Measurements from ENCODE around the gene USP47. TPM values are rescaled to one million over a fixed set of nuclear protein-coding genes. Genes with fewer than 3 reads are reported as not detected.

USP47 gene
- polyA plus RNA-seq, 1 donor, result 57.3 TPM

DNA sequence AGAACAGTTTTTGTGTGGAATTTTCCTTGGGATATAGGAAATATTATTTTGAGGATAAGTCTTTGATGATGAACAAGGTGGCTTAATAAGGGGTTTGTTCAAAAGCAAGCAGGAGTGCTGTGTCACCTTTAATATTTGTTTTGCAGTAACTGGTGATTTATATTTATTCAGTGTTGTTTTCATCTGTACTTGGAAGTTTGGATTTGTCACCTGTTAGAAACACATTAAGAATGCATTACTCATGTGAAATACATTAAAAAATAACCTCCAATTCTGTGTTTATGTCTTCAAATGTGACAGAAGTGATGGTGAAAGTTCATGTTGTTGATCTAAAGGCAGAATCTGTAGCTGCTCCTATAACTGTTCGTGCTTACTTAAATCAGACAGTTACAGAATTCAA, 96.2 kb downstream of the USP47 start:
- no peak for DNase-seq

DNA sequence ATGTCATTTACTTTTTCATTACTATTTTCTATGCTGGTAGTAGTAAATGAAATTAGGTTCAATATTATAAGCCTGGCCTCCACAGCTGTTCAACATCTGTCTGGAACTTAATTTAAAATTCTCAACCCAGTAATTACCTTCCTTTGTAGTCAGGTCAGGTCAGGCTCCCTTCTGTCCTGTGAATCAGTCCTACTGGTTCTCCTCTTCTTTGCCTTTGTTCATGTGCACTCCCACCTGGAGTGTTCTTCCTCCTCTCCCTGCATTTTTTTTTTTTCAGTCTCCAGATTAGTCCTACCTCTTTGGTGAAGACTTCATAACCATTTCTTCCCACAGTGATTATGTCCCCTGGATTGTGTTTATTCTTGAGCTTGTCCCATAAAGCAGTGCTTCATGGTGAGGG, 98.8 kb downstream of the USP47 start:
- DNase-seq, result no peak

DNA sequence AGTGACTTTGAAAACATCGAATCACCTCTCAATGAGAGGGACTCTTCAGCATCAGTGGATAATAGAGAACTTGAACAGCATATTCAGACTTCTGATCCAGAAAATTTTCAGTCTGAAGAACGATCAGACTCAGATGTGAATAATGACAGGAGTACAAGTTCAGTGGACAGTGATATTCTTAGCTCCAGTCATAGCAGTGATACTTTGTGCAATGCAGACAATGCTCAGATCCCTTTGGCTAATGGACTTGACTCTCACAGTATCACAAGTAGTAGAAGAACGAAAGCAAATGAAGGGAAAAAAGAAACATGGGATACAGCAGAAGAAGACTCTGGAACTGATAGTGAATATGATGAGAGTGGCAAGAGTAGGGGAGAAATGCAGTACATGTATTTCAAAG, 100.9 kb downstream of the USP47 start:
- no peak for DNase-seq

DNA sequence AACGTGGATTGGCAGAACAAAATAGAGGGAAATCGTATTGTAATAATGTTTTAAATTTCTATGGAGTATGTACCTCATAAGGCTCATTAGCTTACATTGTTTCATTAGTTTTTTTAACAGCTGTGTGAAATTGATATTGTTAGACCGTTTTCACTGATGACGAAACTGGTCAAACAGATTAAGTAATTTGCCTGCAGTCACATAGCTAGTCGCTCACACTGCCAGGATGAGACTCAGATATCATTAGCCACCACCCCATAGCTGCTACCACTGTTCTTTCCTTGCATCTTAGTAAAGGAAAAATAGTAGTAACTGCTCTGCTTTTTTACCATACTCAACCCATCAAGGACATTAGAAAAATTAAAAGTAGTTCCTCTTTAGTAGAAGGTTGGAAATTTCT, 102.7 kb downstream of the USP47 start:
- DNase-seq, result no peak

DNA sequence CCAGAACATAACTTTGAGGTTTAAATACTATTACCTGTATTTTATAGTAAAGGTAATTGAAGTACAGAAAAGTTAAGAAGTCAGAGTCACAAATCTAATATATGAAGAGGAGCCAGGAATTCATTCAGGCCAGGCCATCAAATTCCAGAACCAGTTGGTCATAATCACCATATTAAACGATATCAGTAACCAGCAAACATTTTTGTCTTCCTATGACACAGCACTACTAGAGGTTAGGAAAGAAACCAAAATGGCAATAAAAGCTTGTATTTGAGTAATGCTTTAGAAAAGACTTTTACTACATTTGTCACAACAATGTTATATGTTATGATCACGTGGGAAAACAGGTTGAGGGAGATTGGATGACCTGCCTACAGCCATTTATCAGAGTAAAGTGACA, 104.4 kb downstream of the USP47 start:
- no peak for DNase-seq

DNA sequence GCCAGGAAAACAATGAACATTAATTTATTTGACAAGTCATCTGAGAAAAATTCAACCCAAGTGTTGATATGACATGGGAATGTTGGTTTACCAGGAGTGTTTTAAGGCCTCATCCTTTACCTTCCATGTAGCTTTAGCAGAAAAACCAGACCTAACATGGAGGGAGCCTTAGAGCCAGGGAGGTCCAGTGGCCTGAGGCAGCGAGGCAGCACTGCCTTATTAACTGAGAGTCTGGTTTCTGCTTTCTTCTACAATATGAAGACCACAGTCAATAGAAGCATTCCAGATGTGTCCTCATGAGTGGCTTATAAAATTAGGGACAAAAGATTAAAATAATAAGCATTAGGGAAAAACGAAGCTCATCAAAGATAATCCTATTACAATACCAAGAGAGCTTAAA, 105.1 kb downstream of the USP47 start:
- no peak for DNase-seq

DNA sequence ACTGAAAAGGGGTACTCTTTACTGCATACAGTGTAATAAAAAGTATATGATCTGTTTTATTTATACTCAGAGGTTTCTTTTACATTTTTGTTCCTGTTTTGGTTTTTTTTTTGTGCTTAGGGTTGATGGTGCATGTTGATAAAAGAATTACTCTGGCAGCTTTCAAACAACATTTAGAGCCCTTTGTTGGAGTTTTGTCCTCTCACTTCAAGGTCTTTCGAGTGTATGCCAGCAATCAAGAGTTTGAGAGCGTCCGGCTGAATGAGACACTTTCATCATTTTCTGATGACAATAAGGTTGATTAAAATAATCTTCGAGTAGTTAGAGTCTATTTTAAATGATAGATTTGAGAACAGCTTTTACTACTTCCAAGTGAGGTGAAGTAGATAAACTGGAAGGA, 106.1 kb downstream of the USP47 start:
- no peak for DNase-seq

DNA sequence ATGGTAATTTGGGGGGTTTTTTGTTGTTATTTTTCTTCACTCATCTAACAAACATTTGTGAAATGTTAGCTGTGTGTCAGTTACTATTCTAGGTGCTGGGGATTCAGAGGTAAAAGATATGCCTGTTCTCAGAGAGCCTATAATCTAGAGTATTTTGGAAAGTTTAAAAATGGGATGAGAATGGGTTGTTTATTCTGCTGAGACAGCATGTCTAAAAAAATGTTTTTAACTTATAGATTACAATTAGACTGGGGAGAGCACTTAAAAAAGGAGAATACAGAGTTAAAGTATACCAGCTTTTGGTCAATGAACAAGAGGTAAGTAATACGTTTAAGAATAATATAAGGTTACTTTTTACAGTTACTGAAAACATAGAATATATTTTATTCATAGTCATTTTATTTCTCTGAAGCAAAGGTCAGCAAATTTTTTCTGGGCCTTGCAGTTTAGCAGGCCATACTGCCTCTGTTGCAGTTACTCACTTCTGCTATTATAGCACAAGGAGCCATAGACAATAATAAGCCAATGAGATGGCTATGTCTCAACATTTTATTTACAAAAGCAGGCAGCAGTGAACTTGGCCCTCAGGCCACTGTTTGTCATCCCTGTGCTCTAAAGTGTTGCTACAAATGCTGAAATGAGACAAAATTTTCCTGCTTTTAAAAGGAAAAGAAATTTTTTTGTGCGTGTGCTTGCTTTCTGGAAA, 106.6 kb downstream of the USP47 start:
- DNase-seq, result no peak

DNA sequence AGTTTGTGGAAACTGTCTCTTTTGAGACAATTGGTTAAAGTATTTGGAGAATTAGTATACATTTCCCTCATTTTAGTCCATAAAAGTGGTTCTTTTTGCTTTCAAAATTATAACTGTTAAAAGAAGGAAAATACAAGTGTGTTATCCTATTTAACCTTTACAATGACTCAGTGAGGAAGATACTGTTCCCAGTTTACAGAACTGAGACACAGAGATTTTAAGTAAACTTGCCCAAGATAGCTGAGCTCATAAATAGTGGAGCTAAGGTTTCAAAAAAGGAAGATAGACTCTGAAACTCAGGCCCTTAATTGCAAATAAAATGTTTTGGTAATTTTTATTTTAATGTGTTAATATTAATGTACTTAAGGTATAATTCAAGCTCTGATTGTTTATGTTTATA, 107.7 kb downstream of the USP47 start:
- no peak for DNase-seq

DNA sequence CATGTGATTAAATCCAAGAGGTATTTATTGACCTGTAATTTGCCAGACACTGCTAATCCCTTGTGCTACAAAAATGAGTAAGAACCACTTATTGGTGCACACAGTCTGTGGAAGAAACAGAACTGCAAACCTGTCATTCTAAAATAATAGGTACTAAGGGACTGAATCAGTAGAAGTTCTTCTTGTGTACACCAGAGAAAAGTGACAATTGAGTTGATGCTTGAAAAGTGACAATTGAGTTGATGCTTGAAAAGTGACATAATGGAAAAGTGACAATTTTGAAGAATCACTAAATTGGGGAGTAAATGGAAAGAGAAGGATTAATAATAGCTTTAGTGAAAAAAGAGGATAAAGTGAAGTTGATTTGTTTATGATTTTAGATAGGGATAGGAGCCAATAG, 110.3 kb downstream of the USP47 start:
- DNase-seq, result no peak

DNA sequence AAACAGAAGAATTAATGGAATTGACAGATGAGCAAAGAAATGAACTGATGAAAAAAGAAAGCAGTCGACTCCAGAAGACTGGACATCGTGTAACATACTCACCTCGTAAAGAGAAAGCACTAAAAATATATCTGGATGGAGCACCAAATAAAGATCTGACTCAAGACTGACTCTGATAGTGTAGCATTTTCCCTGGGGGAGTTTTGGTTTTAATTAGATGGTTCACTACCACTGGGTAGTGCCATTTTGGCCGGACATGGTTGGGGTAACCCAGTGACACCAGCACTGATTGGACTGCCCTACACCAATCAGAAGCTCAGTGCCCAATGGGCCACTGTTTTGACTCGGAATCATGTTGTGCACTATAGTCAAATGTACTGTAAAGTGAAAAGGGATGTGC, 114.2 kb downstream of the USP47 start:
- DNase-seq, result no peak

DNA sequence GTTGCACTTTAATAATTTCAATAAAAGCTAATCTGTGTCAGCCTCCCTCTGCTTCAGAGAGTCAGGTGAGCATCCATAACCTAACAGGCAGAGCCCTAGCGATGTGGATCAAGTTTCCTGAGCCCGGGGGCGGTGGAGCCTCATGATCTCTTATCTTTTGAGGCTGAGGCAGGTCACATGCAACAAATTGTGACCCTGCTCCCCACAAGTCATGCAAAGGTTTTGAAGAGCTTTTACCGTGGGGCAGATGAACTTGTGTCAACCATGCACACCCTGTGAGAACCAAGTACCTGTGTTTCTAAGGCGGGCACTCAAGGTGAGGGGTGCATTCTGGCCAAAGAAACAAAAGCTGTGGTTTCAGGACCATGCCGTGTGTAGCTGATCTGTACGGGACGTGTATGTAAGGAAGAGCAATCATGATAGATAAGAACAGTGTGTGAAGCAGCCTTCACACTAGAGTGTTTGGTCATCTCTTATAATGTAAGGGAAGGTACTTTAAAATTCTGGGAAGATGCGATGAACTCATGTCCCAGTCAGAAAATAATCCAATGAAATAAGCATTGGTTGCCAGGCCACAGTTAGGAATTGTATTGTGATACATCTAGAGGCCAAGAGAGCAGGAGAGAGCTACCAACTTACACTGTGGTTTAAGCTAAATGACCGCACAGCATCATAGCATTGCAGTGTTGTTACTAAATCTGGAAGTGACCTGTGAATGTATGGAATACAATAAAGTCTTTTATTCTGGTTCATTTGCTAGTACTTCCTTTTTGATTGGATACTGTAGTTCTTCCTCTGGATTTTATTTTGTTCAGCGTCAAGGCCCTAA, 116.8 kb downstream of the USP47 start:
- no peak for DNase-seq

DNA sequence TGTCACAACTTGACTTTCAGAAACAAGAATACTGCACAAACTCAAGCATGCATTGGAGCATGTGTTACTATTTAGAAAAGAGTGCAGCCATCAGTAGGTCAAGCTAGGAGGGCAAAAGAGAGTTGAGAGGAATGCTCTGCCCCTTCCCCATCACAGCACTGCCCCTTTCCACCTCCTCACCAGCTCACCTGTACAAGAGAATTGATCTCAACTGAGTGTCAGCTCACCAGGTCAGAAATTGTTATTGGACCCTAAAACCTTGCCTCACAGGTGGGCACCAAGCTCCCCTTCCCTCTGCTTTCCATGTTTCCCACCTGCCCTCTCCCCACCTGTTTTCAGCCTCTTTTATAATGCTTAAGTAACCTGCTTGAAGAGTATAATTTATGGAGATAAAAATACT, 117.8 kb downstream of the USP47 start:
- no peak for DNase-seq

DNA sequence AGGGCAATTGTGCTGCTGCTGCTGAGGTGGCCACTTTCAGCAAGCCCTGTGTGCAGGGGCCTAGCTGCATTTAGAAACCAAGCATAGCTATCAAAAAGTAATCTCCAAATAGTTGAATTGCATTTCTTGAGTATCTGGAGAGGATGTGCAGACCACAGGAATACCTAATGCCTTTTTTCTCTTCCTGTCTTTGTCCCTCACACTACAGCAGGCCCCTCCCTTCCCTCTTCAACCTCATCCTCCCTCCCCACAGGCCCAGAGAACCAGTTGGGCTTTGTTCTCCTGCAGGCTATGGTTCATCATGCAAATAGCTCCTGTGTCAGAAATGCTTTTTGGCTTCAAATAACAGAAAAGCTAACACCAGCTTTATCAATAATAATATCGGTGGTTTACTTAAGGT, 118.9 kb downstream of the USP47 start:
- no peak for DNase-seq

DNA sequence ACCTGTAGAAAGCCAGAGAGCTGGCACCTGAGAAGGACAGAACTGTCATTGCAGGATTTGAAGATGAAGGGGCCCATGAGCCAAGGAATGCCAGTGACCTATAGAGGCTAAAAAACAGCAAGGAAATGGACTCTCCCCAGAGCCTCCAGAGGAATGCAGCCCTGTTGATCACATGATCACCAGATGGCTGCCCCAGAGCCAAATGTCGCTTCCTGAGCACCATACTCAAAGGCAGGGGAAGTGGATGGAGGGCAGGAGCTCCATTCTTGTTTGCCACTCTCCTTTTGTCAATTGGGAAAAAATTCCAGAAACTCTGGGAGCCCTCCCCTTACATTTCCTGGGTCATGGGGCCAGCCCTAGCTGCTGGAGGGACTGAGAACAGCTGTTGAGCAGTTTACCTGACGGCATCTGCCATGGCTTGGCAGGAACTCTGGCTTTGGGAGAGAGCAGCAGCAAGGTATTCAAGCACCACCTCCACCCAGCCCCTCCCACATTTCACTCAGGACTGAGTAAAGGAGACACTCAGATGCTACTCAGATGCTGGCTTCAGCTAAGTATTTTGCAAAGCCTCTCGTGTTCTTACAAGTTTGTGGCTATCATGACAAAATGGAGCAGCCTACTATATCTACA, 119.7 kb downstream of the USP47 start:
- no peak for DNase-seq

DNA sequence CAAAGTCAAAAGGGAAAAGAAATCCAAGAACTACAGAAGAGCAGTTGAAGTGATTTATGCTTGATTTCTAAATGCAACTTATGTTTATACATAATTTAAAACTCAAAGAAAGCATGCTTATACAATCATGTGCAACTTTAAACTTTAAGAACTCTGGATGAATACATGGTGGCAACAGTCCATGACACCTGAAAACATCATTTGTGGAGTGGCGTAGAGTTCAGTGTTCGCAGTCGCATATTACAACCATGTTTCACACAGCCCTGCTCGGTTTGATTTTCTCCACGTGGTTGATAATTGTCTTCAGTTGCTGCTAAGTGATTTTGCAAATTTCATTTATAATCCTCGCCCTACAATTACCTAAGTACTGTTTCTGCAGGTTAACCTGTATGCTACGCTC, 121.3 kb downstream of the USP47 start:
- peak; percentile 71 for DNase-seq

DNA sequence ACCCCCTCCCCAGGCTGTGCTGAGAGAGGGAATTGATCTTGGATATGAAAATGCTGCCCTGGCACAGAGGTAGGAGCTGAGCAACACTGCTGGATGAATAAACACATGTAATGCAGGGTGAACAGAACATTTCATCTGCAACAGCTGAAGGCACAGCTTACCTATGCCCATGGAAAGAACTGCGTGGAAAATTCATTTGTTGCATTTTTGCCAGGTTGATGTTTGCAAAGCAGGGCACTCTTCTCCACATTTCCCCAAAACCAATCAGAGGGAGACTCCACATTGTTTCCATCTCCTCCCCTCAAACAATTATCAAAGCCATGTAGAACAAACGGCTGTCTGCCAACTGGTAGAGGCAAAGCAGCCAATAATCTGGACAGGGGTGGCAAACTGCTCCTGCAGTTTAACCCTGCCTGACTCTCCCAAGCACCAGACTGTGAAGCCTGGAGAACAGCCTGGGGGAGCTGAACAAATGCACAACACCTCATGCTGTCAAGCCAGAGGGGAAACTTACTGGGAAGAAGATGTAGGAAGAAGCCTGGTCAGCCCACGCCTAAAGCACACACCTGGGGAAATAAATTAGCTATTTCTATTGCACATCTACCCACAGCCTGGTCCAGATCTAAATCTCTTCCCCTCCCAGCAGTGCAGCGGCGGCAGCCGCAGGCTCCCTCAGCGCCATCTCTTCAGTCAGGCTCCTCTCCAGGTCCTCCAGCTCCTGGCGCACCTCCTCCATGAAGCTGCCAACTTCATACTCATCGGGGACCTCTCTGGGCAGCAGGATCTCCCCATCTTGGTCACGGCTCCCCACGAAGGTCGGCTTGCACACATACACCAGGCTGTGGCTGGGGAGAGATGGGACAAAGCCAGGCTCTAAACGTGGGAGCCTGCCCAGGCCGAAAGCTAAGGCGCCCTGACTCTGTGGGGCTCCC, 122.3 kb downstream of the USP47 start:
- no peak for DNase-seq

DNA sequence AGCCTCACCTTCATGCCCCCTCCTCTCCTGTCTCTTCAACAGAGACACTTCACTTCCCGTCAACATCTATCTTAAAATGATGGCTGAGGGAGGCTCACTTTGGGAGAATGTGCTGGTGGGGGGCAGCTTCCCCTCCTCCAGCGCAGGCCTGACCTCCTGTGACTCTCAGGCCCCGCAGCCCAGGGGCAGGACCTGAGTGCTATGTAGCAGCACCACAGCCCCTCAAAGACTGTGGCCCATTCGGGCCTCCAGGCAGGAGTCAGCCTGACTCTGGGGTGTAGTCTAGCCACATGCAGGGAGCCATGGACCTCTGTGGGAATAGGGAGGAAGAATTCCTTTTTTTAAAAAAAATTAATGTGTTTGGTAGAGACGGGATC, 123.0 kb downstream of the USP47 start:
- DNase-seq, result no peak

DNA sequence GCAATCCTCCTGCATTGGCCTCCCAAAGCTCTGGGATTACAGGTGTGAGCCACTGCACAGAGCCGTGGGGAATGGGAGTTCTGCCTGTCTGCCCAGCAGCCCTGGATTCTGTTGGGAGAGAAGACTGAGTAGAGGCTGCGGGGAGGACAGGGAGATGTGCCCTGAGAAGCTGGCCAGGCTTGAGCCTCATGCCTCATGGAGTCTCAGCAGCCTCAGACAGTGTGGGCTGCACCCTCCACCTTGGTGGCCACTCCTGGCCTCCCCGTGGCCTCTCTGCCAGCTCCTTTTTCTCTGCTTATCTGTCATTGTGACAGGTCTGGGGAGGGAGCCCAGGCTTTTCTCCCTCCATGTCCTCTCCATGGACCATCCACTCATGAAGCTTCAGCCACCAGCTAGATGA, 123.4 kb downstream of the USP47 start:
- no peak for DNase-seq

DNA sequence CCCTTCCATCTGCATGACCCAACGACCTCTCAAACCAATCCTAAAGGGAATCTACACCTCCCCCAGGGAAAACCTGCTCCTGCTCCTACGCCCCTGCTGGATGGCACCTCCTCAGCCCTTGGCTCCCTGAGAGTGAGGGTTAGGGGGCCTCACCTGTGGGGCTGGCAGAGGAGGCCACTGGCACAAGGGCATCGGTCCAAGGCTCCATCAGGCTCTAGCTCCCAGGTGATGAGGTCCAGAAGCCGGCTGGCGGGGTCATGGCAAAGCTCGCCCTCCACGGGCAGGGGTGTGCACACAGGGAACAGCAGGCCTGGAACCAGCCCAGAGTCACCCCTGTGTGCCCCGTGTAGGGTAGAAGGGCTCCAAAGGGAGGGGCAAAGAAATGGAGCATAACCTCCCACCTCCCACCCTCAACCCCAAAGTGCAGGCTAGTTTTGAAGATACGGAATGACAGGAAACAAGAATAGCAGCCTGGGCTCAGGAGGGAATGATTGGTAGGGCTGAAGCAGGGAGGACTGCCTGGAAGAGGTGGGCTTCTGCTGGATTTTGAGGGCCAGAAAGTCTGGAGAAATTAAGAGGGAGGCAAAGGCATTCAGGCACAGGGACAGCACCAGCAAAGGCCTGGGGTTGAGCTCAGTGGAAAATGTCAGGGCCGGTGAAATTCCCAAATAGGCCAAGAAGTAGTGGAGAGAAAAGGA, 124.0 kb downstream of the USP47 start:
- DNase-seq, result no peak

DNA sequence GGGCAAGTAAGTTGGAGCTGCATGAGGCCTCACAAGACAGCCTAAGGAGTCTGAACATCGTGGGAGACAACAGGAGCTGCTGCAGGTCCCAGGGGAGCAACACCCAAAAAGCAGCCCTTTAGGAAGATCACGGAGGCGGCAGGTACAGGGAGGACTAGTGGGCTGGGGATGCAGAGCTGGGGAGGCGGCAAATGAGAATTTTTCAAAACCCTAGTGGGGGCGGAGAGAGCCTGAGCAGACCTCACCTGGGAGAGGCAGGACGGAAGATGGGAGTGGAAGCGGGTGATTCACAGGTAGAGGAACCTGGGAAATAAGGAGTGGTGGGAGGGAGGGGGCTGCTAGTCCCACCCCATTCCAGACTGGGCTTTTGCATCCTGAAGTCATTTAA, 124.6 kb downstream of the USP47 start:
- DNase-seq, result no peak

Measured in hindlimb muscle (tissue), 1 donor.